Heart left ventricle (tissue), 13 donors: Measurements from ENCODE around the gene TMEM252.

ENCODE experiments used
- POLR2A ChIP-seq, 2 donors: fragments of 450-650 bp; IDR thresholded peaks; one replicate each; pipeline ENCODE4 v1.6.1; 2017; ENCODE audit warnings: antibody characterized with exemption in 2 of 2, mild to moderate bottlenecking in 2 of 2, moderate library complexity in 2 of 2
- TF ChIP-seq, protein P1 (sequence below), 12 donors: fragments of 200-600 bp; sonication (generic) in 4 of 12; IDR thresholded peaks; one replicate each; pipeline versions ENCODE4 v1.5.0 to v1.8.0; 2018 to 2022; ENCODE audit warnings: antibody characterized with exemption in 12 of 12, mild to moderate bottlenecking in 5 of 12
- donor health status: ischemic (EF 13 %, LVEDD 7.1; RV severe dilation, severe dysfunction).
- donor health status: DM: no; HTN: yes; CAD: no.
- donor health status: DM: no; HTN: no; CAD: no.
- donor health status: ischemic (EF 25% LVEDD 6.9; RV normal size, moderate dysfunction).
- donor health status: ischemic (EF 25% LVEDD 5.7; RV mildly dilated, moderate dysfunction).
- donor health status: ischemic (EF 35%, LVEDD 5.7; RV mildly dilated, moderate dysfunction).
- donor health status: nonischemic (EF 11% LVEDD 7.7; RV severe dilation, severe dysfunction).
- donor health status: DM: yes; HTN: yes; CAD: no.
- donor health status: PGD.
- donor health status: ischemic (EF 29% LVEDD 5.4; RV normal size, mild dysfunction).
- donor health status: nonischemic (EF 23%, LVEDD 6.1; RV moderate dilation, normal function).

DNA sequence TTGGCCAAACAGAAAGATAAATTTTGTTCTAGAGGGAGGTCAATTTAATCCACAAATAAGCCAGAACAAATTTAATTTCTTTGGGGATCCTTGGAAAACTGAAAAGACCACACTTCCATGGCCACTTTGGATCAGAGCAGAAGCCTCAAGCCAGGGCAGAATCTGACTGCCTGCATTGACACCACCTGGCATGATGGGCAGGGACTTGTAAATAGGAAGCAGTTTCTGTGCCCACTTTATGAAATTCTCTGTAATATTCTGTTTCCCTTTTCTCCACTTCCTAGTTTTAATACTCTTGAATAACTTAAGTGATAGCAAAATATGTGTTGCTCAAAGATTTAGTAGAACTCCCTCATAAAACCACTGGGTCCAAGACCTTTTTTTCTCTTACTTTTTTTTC is 6.7 kb upstream of the TMEM252 start:
- TF ChIP-seq, protein P1, sequence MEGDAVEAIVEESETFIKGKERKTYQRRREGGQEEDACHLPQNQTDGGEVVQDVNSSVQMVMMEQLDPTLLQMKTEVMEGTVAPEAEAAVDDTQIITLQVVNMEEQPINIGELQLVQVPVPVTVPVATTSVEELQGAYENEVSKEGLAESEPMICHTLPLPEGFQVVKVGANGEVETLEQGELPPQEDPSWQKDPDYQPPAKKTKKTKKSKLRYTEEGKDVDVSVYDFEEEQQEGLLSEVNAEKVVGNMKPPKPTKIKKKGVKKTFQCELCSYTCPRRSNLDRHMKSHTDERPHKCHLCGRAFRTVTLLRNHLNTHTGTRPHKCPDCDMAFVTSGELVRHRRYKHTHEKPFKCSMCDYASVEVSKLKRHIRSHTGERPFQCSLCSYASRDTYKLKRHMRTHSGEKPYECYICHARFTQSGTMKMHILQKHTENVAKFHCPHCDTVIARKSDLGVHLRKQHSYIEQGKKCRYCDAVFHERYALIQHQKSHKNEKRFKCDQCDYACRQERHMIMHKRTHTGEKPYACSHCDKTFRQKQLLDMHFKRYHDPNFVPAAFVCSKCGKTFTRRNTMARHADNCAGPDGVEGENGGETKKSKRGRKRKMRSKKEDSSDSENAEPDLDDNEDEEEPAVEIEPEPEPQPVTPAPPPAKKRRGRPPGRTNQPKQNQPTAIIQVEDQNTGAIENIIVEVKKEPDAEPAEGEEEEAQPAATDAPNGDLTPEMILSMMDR (IDR thresholded peaks at IDR 0.05), result no peak
- TF ChIP-seq POLR2A (IDR thresholded peaks at IDR 0.05), result no peak
